Fibroblast of peridontal ligament (primary cell): Measurements from ENCODE around the gene SERHL2.
"Not testable (repeated sequence)": the region's sequence is repeated elsewhere in the genome, so short reads cannot be mapped to it uniquely, and the experiment has no call there.

Experiments
- DNase-seq: peaks from one replicate; pipeline ENCODE4 v3.0.0-alpha.2; 2010; ENCODE audit errors: extremely low read depth

Gene SERHL2, protein sequence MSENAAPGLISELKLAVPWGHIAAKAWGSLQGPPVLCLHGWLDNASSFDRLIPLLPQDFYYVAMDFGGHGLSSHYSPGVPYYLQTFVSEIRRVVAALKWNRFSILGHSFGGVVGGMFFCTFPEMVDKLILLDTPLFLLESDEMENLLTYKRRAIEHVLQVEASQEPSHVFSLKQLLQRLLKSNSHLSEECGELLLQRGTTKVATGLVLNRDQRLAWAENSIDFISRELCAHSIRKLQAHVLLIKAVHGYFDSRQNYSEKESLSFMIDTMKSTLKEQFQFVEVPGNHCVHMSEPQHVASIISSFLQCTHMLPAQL

DNA sequence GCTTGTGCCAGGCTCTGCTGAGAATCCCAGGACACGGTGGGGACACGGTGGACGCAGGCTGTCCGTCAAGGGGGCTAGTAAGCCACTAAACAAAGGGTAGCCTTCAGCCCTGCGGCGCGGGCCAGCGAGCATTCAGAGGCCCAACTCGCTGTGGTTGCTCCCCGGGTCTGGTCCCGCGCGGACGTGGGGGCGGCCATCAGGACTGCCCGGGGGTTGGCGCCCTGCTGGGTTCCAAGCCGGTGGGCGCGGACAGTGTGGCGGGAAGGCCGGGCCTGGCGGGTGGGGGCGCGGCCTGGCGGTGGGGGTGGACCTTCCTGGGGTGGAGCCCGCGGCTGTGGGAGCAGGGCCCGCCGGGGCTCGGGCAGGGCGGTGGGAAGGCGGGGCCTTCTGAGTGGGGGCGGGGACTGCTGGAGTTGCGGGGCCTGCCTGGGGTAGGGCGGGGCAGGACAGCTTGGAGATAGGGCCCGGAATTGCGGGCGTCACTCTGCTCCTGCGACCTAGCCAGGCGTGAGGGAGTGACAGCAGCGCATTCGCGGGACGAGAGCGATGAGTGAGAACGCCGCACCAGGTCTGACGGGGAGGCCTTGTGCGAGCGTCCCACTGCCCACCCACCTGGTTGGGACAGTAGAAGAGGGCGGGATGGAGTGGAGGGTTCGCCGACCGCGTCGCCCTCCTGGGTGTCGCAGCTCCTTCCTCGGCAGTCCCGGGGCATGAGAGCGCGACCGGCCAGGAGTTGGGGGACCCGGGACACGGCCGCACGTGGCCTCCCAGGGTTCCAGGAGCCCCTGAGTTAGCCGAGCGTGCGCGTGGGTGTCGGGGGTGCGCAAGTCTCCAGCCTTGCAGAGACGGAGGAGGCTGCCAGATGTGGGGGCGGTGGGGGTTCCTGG lies at the start of gene SERHL2:
Gene SERHL2, plus strand, starts transcription at position 482 of the 887 bp plus-strand sequence. Its CDS starts 65 bp downstream, at position 547.
- peak; percentile 51 for DNase-seq

DNA sequence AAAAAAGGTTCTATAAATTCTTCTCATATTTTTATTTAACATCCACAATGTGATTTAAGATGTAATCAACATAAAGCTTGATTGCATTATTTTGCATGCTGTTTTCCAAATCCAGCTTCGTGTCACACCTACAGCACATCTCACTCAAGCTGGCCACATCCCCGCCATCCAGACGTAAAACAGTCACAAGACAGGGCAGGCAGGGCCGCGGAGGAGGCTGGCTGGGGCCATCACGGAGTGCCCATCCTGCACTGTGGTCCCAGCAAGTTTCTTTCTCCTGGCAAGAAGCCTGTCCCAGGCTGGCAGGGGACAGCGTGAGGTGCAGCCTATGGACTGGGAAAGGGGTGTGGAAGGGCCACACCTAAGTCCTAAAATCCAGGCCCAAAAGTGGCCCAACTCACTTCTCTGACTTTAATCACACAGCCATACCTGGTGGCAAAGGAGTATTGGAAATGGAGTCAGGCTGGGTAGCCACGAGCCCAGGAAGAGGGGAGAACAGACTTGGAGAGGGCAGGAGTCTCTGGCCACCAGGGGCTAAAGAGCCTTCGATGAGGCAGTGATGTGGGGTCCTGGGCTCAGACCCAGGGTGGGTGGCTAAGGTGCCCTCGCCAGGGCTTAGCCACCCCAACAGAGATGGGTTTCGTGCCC lies 45.3 kb upstream of the SERHL2 start:
- DNase-seq, result not testable (repeated sequence)

DNA sequence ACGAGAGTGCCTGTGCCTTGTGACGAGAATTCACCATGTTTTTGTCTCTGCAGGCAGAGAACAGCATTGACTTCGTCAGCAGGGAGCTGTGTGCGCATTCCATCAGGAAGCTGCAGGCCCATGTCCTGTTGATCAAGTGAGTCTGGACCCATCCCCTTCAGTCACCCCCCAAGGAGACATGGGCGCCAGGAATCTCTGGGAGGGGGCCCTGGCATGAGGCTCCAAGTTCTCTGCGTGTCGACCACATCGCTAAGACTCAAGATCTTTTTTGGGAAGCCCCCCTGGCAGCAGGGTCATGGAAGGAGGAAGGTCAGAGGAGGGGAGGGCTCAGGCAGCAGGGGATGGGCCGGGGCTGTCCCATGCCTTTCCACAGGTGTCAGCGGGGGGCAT lies 44.8 kb upstream of the SERHL2 start:
- DNase-seq, result not testable (repeated sequence)

DNA sequence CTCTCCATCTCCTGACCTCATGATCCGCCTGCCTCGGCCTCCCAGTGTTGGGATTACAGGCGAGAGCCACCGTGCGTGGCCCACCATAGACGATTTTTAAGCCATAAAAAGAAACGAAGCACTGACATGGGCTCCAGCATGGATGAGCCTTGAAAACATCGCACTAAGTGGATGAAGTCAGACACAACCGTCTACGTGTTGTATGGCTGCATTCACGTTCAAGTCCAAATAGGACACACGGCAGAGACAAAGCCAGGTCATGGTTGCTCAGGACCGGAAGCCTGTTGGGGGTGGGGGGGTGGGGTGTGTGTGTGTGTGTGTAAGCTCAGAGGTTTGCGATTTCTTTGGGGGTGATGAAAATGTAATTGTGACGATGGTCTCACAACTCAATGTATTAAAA lies 44.2 kb upstream of the SERHL2 start:
- no peak for DNase-seq

DNA sequence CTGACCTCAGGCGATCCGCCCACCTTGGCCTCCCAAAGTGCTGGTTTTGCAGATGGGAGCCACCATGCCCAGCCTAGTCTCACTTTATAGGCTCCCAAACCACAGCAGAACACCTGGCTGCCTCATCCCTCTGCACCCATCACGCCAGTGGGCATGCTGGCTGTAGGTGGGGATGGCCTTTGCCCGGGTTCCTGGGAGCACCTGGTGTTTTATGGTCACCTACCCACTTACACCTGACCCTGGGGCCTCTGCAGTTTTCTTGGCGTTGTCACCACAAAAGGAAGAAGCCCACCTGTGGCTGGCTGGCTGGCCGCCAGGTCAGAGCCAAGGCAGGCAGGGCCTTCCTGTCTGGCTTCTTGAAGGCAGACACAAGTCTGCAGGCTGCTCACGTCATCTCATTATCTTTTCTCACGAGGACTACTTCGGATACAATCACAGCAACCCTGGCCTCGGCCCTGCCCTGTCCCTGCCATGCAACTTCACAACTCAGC lies 42.3 kb upstream of the SERHL2 start:
- no peak for DNase-seq

DNA sequence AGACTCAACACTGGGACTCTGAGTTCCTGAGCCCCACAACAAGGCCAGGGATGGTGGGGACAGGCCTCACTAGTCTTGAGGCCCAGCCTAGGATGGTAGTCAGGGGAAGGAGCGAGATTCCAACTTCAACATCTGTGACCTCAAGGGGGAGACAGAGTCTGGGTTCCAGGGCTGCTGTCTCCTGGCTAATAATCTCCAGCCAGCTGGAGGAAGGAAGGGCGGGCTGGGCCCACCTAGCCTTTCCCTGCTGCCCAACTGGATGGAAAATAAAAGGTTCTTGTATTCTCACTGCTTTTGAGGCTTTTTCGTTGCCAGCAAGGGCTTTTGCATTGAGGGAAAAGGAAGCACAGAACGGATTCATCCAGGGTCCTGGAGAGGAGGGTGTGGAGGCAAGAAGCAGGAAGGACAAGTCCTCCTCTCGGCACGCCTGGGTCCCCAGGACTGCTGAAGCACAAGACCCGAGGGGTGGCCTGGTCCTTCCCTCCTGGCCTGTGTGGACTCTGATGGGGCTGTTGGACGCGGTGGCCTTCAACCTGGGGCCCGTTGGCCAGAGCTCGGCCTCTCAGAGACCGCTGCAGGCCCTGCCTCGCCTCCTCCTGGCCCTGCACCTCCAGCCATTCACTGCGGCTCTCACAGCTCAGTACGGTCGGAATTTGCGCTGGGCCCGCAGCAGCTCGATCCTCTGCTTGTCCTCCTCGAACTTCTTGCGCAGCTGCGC lies 41.3 kb upstream of the SERHL2 start:
- peak; percentile 18 for DNase-seq

DNA sequence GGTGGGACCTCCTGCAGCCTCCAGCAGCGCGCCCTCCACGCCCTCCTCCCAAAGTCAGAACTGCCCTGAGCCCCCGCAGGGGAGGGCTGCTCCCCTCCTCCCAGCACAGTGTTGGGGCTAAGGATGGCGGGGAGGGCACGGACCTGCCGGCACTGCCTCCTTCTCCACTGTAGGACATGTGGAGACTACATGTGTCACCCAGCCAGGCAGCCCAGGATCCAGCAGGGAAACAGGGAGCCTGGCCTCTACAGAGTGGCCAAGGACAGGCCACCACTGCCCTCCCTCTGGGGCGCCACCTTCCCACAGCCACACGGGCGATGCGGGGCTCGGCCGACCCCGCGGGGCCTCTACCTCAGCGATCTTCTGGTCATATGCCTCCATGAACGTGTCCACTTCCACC lies 39.4 kb upstream of the SERHL2 start:
- DNase-seq, result not testable (repeated sequence)

DNA sequence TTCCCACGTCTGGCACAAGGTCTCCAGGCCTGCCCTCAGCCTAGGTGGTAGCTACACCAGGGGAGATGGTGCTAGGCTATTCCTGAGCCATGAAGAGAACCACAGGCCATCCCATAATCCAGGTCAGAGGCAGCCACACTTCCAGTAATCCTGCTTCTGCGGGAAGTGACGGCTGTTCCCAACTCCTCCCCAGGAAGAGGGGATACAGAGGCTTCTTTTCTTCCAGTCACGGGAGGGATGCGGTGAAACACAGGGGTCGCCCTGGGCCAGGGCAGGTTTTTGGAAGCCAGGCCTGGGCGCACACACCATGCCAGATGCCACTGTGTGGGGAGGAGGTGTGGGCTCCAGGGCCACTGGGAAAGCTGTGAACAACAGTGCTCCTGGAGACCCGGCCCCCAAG lies 38.5 kb upstream of the SERHL2 start:
- not testable (repeated sequence) for DNase-seq

DNA sequence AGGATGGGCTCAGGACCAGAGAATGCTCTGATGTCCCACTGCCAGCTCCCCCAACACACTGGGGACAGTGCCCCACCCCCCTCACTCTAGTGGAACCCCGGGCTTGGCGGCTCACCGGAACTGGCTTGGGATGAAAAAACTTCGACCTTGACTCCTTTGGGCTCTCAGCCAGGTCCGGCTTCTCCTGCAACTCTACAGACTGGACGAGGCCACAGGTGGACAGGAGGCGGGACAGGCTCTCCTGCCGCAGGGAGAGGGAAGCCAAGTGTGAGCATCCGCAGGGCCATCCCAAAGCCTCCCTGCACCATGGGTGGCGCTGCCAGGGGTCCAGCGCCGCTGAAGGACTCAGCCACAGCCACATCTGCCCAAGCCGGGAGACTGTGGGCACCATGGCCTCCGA lies 37.9 kb upstream of the SERHL2 start:
- no peak for DNase-seq

DNA sequence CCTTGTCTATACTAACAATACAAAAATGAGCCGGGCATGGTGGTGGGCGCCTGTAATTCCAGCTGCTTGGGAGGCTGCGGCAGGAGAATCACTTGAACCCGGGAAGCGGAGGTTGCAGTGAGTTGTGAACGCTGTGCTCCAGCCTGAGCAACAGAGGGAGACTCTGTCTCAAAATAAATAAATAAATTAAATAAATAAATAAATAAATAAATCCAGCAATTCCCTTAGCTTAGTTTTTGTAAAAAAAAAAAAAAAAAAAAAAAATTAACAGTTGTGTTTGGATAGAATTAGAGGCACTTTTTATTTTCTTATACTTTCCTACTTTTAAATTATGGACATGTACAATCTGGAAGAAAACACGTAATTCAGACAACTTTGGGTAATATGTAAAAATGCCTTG lies 36.7 kb upstream of the SERHL2 start:
- DNase-seq, result not testable (repeated sequence)

DNA sequence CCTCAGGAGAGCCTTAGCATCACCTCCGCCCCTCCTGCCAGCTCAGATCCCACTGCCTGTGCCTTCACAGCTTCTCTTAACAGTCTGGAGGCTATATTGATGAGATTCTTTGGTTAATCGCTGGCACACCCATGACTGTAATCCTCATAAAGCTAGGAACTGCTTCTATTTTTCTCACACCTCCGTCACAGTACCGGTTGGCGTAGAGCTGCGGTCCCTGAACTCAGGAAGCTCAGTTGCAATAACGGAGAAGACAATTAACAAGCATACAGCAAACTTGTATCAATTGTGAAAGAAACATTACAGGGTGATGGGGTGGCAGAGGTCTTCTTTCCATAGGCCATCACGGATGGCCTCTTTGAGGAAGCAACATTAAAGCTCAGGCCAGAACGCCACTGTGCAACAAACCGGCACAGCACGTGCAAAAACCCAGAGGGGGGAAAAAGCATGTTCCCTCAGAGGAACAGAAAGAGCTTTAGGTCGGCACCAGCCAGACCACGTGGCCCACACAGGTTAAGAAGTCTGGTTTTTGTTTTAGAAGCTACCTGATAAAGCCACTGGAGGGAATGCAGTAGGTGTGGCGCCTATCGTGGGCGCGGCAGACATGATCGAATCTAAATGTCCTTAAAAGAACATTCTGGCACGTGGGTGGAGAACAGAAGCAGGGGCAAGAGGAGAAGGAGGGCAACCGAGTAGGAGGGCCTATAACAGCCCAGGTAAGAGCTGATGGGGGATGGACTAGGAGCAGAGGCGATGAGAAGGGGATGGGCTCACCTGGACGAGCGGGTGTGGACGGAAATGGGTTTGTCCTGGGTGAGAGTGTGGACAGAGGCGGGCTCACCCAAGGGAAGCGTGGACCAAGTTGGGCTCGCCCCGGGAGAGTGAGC lies 34.9 kb upstream of the SERHL2 start:
- DNase-seq, result not testable (repeated sequence)

DNA sequence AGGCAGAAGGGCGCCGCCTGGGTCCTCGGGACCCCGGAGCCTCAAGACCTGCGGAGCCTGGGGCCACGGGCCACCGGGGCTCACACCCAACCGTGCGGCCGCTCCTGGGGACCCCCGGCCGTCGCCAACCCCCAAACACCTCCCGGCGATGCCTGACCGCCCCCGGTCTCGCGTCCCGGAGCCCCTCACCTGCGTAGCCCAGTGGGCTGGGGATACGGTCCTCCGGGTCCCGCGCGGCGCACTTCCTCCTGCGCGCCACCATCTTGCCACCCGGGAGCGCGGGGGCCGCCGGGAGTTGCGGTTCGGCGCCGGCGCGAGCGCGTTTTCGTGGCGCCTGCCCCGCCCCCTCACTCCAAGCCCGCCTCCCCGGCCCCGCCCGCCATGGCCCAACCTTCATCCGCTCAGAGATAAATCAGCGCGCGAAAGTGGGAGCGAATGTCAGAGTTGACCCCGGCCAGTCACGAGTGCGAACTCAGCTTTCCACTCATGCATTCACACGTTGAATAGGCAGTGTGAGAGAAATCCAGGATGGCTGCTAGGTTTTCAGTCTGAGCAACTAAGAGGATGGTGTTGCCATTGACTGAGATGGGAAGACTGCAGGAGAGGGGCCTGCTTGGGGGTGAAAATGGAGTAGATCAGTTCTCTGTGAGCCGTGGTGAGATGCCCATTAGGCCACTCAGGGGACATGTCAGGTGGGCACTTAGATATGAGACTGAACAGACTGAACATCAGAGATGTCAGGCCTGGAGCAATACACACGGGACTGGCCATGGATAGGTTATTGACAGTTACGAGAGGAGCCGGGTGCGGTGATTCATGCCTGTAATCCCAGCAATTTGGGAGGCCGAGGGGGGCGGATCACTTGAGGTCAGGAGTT lies 34.0 kb upstream of the SERHL2 start, which contains the start of gene RRP7A:
Gene RRP7A, minus strand, starts transcription at position 272 of the 877 bp plus-strand sequence. Its CDS starts 10 bp downstream, at position 262.
- peak; percentile 48 for DNase-seq

DNA sequence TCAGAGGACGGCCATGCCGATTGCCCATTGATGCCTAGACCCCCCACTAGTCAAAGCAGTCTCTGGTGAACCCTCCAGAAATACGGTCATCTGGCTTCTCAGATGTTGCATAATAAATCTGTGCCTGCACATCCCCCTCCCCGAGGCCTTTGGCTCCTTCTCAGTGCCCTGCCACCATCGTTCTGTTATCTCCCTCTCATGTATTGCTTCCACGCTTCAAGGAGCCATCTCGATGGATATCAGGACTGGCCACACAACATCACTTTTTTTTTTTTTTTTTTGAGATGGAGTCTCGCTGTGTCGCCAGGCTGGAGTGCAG lies 32.6 kb upstream of the SERHL2 start:
- no peak for DNase-seq

DNA sequence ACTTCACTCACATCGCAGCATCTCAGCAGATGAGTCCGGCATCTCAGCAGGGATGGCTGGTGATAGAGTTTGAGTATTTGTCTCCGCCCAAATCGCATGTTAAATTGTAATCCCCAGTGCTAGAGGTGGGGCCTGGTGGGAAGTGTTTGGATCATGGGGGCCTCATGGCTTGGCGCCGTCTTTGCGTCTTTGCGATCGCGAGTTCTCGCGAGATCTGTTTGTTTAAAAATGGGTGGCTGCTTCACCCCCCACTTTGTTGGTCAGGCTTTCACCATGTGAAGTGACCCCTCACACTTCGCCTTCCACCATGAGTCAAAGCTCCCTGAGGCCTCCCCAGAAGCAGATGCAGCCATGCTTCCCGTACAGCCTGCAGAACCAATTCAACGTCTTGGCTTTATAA lies 31.2 kb upstream of the SERHL2 start:
- no peak for DNase-seq

DNA sequence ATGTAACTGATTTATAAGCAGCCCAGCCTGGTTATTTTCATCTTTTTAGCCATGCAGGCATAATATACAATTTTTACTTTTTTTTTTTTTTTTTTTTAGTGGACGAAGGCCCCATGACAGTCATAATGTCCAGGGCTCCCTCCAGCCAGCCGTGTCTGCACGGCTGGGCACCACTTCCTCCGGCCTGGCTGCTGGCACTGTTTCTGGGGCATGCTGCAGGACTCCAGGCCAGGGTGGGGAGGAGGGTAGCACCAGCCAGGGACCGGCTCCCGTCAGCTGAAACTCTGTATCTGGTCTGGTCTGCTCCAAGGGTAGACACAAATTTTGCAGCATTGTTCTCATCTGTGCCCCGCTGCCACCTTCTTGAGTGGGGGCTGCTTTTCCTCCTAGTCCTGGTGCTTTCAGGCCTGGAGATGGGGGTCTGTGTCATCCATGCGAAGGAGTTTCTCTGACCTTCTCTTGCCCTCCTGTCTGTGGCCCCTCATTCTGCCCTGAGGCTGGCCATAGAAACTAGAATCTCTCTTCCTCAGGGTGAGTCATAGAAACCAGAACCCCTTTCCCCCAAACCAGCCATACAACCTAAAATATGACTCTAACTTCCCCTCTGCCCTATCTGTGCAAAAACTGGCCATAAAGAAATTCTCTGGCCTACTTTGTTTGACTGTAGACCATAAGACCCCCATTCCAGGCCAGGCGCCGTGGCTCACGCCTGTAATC lies 25.0 kb upstream of the SERHL2 start:
- DNase-seq, result no peak

DNA sequence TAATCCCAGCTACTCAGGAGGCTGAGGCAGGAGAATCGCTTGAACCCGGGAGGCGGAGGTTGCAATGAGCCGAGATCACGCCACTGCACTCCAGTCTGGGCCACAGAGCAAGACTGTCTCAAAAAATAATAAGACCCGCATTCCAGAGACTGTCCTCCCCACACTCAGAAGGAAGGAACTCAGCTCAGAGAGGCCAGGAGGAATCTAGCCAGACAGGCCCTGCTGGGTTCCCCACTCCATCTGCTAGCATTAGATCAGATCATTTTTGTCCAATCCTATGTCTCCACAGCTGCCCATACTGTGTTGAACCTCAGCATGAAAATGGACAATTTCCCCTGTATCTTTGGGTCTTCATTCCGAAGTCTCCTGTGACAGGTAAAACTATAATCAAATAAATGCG lies 24.3 kb upstream of the SERHL2 start:
- not testable (repeated sequence) for DNase-seq

DNA sequence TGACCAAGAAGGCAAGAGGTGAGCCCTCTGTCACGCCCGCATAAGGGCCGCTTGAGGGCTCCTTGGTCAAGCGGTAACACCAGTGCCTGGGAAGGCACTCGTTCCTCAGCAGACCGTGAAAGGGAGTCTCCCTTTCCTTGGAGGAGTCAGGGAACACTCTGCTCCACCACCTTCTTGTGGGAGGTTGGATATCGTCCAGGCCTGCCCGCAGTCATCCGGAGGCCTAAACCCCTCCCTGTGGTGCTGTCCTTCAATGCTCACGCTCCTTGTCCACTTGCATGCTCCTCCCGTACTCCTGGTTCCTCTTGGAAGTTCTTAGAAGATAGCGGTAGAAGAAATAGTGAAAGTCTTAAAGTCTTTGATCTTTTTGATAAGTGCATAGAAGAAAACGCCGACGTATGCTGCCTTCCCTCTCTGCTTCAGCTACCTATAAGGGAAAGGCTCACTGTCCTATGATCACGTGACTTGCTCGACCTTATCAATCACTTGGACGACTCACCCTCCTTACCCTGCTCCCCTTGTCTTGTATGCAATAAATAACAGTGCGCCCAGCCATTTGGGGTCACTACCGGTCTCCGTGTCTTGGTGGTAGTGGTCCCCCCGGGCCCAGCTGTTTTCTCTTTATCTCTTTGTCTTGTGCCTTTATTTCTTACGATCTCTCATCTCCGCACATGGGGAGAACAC lies 22.2 kb upstream of the SERHL2 start:
- not testable (repeated sequence) for DNase-seq

DNA sequence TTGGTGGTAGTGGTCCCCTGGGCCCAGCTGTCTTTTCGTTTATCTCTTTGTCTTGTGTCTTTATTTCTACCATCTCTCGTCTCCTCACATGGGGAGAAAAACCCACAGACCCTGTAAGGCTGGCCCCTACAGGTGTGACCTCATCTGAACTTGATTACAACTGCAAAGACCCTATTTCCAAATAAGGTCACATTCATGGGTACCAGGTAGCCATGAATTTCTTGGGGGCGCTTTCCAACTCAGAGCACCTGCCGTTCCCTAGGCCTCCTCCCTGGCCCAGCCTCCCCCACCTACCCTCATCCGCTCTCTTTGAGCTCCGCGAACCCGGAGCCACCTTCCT lies 20.1 kb upstream of the SERHL2 start:
- DNase-seq, result no peak
